ENCODE data around the gene GSC.

GRCh38 chr14:94775091-94775870 is 5.4 kb upstream of the GSC start:
- TF ChIP-seq CTCF (IDR thresholded peaks at IDR 0.05) (no peak), POLR2A (IDR thresholded peaks at IDR 0.05) (no peak)

All from thyroid gland (tissue), 4 donors.